ENCODE results near the gene FAM13B.
"Not testable (repeated sequence)": the region's sequence is repeated elsewhere in the genome, so short reads cannot be mapped to it uniquely, and the experiment has no call there.

FAM13B gene

GRCh38 chr5:138051441-138052296, 18.8 kb upstream of the FAM13B start:
- Mint-ChIP-seq H3K27ac (no peak overlapping the region), H3K36me3 (ENCODE audit: low read depth) (no peaks in the 10 kb centered on the region)

DNA sequence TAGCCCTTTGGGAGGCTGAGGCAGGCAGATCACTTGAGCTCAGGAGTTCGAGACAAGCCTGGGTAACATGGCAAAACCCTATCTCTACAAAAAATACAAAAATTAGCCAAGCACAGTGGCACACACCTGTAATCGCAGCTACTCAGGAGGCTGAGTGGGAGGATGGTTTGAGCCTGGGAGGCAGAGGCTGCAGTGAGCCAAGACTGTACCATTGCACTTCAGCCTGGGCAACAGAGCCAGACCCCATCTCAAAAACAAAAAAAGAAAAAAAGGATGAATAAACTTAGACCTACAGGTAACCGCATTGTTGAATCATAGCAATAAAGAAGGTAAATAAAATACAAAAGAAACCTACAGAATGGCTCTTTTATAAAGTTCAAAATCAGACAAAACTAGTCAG, 12.4 kb upstream of the FAM13B start:
- not testable (repeated sequence) for H3K27ac Mint-ChIP-seq; DNase-seq; H3K27me3 Mint-ChIP-seq; H3K4me1 Mint-ChIP-seq; H3K9me3 Mint-ChIP-seq; ATAC-seq; H3K4me3 Mint-ChIP-seq; H3K36me3 Mint-ChIP-seq (ENCODE audit: low read depth)

More at GRCh38 chr5:138051441-138052296, 18.8 kb upstream of the FAM13B start:
- peaks cover 8% of the 10 kb centered on the region for H3K4me1 Mint-ChIP-seq
- H3K9me3 Mint-ChIP-seq, result no peaks in the 10 kb centered on the region
- no peaks in the 10 kb centered on the region for H3K27me3 Mint-ChIP-seq
- H3K4me3 Mint-ChIP-seq, result no peak overlapping the region
- ATAC-seq (no peak), DNase-seq (no peak)

DNA sequence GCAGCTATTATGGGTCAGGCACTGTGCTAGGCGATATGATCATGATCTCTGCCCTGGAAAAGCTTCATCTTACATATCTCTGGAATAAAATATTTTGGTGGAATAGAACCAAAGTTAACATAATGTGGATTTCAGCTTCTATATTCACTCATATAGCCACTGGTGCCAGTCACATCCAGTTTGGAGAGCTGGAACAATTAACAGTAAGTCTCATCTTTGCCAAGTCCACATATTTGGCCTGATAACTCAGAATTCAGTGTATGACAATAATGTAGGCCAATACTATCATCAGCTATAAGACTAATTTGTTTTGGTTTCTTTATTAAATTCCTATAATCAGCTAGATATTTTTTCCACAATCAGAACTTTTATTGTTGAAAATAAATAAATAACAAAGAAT, 5.9 kb upstream of the FAM13B start:
- no peaks in the 10 kb centered on the region for H3K9me3 Mint-ChIP-seq

GRCh38 chr5:138037907-138038633, 5.2 kb upstream of the FAM13B start:
- Mint-ChIP-seq H3K4me3 (no peak overlapping the region), H3K27ac (no peak overlapping the region), H3K4me1 (peaks cover 16% of the 10 kb centered on the region), H3K9me3 (no peaks in the 10 kb centered on the region), H3K27me3 (peaks cover 2% of the 10 kb centered on the region), H3K36me3 (ENCODE audit: low read depth) (no peaks in the 10 kb centered on the region)
- DNase-seq, result no peak
- ATAC-seq, result no peak

More for the DNA sequence above, 5.9 kb upstream of the FAM13B start:
- DNase-seq, result no peak
- no peak overlapping the region for H3K27ac Mint-ChIP-seq
- ATAC-seq, result no peak
- peaks cover 11% of the 10 kb centered on the region for H3K4me1 Mint-ChIP-seq
- H3K4me3 Mint-ChIP-seq, result no peak overlapping the region
- H3K36me3 Mint-ChIP-seq (ENCODE audit: low read depth), result no peaks in the 10 kb centered on the region
- peaks cover 2% of the 10 kb centered on the region for H3K27me3 Mint-ChIP-seq

DNA sequence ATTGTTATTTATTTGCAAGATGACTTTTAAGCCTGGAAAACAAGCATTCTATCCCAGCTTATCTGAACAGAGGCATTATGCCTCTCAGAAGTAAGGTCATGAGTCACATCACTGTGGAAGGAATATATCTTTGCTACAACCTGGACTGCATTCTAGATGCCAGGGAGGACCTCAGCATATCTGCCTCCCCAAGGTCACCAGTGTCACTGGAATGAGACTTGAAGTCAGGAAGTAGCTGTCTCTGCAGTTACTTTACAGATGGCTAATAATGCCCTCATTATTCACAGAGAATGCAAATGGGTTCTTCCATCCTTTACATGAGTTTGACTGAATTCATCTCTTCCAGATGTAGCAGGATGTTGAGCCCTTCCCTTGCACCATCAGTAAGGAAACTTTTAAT, 4.4 kb upstream of the FAM13B start:
- Mint-ChIP-seq H3K9me3 (no peaks in the 10 kb centered on the region), H3K4me1 (peaks cover 16% of the 10 kb centered on the region), H3K36me3 (ENCODE audit: low read depth) (no peaks in the 10 kb centered on the region), H3K27me3 (peaks cover 2% of the 10 kb centered on the region), H3K27ac (no peak overlapping the region), H3K4me3 (no peak overlapping the region)
- ATAC-seq, result no peak
- no peak for DNase-seq

DNA sequence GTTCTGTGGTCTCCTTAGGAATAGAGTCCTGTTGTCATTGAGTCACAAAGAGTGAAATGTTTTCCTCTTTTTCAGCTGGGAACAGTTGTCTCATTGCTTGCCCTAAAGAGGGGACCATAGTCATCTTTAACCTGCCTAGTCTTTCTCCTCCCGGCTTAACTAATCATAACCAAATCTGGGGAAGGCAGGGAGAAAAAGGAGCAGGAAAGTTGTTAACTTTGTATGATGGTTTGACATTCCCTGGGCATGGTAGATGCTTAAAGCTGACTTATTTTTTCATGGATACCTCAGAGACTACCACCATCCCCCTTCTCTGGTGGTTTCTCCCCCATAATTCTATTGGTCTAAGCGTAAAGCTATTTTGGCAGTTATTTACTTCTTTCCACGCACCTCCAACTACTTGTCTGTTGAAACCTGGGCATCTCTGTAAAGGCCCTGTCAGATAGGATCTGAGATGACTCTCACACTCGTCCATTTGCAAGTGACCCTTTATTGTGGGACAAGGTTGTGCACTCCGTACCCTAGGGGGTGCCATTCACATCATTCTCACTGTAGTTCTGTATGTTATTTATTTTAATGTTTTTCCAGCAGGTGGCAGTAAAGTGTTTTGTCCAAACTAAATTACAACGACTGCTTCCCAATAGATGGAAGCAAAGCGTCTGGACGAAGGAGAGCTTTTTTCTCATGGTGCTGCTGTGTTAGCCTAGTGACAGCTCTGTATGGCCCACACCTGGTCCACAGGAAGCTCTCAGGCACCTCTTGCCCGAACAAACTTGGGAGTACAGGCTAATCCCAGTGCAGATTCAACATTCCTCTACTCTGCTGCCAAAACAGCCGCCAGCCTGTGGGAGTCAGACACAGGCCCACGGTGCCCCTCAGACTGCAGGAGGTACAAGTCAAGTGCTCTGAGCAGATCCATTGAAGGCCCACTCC, 3.0 kb upstream of the FAM13B start:
- Mint-ChIP-seq H3K4me1 (peaks cover 29% of the 10 kb centered on the region), H3K36me3 (ENCODE audit: low read depth) (no peaks in the 10 kb centered on the region), H3K9me3 (no peaks in the 10 kb centered on the region), H3K27me3 (peaks cover 2% of the 10 kb centered on the region), H3K4me3 (no peak overlapping the region), H3K27ac (no peak overlapping the region)
- peak; percentile 73 for ATAC-seq
- DNase-seq, result peak; percentile 54

DNA sequence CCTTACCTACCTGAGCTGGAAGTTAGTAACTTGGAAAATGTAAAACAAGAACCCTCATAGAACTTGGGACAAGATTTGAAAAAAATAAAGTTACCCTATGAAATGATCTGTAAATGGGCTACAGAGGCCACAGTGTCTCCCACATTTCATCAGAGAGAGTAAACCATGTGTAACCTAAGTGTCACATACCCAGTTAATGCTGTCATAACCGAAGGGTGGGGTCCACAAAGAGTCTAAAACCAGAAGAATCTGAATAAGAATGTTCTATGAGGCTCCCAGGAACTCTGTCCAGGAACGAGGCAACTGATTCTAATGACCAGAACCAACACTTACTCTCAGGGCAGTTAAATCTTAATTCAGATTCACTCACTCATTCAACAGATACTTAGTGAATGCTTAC, 1.0 kb upstream of the FAM13B start:
- no peak for ATAC-seq
- Mint-ChIP-seq H3K9me3 (no peaks in the 10 kb centered on the region), H3K27ac (peak overlapping the region; percentile 93), H3K36me3 (ENCODE audit: low read depth) (peaks cover 4% of the 10 kb centered on the region), H3K27me3 (no peaks in the 10 kb centered on the region), H3K4me1 (peaks cover 49% of the 10 kb centered on the region), H3K4me3 (peak overlapping the region; percentile 96)
- DNase-seq, result no peak

DNA sequence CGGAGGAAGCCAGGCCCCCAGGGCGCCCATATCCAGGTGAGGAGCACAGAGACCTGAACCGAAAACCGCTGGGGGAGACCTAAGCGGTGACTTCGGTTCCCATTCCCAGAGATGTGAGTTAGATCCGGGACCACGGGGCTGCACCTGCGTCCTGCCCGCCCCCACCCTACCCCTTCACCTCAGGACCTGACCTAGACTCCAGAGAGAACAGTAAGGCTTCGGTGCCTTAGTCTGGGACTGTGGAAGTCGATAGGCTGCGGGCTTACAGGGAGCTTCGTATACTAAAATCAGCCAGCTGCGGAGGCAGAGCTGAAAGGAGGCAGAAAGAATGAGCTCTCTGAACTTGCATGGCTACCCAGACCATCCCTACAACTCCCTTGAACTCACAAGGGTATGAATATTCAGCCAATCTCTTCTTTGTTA, 518 bp upstream of the FAM13B start:
- Mint-ChIP-seq H3K4me3 (peak overlapping the region; percentile 96), H3K27me3 (no peaks in the 10 kb centered on the region), H3K9me3 (no peaks in the 10 kb centered on the region), H3K36me3 (ENCODE audit: low read depth) (peaks cover 6% of the 10 kb centered on the region), H3K4me1 (peaks cover 54% of the 10 kb centered on the region), H3K27ac (peak overlapping the region; percentile 93)
- peak; percentile 2 for ATAC-seq
- DNase-seq, result no peak

- ATAC-seq (peak; percentile 45), DNase-seq (no peak)
- Mint-ChIP-seq H3K4me3 (peak overlapping the region; percentile 96), H3K27ac (peak overlapping the region; percentile 93), H3K9me3 (no peaks in the 10 kb centered on the region), H3K4me1 (peaks cover 67% of the 10 kb centered on the region), H3K36me3 (ENCODE audit: low read depth) (peaks cover 8% of the 10 kb centered on the region), H3K27me3 (no peaks in the 10 kb centered on the region)
Observed at GRCh38 chr5:138032028-138032571, 779 bp downstream of the FAM13B start.

GRCh38 chr5:138029944-138030343, 2.9 kb downstream of the FAM13B start:
- peaks cover 73% of the 10 kb centered on the region for H3K4me1 Mint-ChIP-seq
- peak overlapping the region; percentile 52 for H3K27ac Mint-ChIP-seq
- no peak for ATAC-seq
- no peak for DNase-seq
- no peaks in the 10 kb centered on the region for H3K27me3 Mint-ChIP-seq
- no peaks in the 10 kb centered on the region for H3K9me3 Mint-ChIP-seq
- peak overlapping the region; percentile 49 for H3K4me3 Mint-ChIP-seq
- peaks cover 11% of the 10 kb centered on the region for H3K36me3 Mint-ChIP-seq (ENCODE audit: low read depth)

GRCh38 chr5:138029501-138029900, 3.4 kb downstream of the FAM13B start:
- H3K4me3 Mint-ChIP-seq, result peak overlapping the region; percentile 49
- H3K4me1 Mint-ChIP-seq, result peaks cover 78% of the 10 kb centered on the region

DNA sequence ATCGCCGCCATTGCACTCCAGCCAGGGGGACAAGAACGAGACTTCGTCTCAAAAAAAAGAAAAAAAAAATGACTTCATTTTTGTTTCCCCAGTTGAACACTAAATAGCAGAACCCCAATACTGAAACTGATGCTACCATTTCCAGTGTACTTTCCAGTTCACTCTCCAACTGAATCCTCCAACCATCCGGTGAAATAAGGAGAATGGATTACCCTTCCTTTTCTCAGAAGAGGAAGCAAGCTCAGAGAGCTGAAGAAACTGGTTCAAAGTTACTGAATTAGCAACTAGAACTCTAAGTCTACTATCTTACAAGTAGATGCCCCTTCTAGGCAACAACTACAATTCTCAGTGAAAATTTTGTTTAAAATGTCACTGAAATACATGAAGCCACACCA, 3.9 kb downstream of the FAM13B start:
- Mint-ChIP-seq H3K4me3 (no peak overlapping the region), H3K4me1 (peaks cover 82% of the 10 kb centered on the region), H3K27ac (peak overlapping the region; percentile 52), H3K27me3 (no peaks in the 10 kb centered on the region), H3K36me3 (ENCODE audit: low read depth) (peaks cover 11% of the 10 kb centered on the region), H3K9me3 (no peaks in the 10 kb centered on the region)
- DNase-seq (no peak), ATAC-seq (no peak)

More at GRCh38 chr5:138029501-138029900, 3.4 kb downstream of the FAM13B start:
- ATAC-seq (no peak), DNase-seq (no peak)
- Mint-ChIP-seq H3K27me3 (no peaks in the 10 kb centered on the region), H3K9me3 (no peaks in the 10 kb centered on the region), H3K27ac (peak overlapping the region; percentile 52), H3K36me3 (ENCODE audit: low read depth) (peaks cover 11% of the 10 kb centered on the region)

DNA sequence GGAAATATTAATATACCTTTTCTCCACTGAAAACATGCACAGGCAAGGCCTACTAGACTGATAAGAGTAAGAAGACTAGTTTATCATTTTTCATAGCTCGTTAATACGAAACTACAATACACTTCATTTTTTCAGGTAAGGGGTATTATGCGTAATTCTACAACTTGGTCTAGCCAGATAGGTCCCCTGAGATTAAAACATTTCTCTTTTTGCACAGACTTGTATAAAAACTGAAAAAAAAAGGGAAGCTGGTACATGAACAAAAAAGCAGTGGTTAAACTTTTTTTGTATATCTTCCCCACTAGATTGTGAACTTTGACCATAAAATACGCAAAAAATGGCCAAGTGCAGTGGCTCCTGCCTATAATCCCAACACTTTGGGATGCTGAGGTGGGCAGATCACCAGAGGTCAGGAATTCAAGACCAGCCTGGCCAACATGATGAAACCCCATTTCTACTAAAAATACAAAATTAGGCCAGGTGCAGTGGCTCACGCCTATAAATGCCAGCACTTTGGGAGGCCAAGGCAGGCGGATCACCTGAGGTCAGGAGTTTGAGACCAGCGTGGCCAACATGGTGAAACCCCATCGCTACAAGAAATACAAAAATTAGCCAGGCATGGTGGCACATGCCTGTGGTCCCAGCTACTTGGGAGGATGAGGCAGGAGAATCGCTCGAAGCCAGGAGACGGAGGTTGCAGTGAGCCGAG, 4.5 kb downstream of the FAM13B start:
- H3K27ac Mint-ChIP-seq, H3K4me3 Mint-ChIP-seq, ATAC-seq, H3K9me3 Mint-ChIP-seq, H3K27me3 Mint-ChIP-seq, DNase-seq: not testable (repeated sequence)
- Mint-ChIP-seq H3K36me3 (ENCODE audit: low read depth) (peaks cover 11% of the 10 kb centered on the region), H3K4me1 (peaks cover 82% of the 10 kb centered on the region)

Measured in activated naive CD8-positive, alpha-beta T cell treated with anti-CD3 and anti-CD28 coated beads, Interleukin-2, amount 50 U/mL, for 24 hours (primary cell).